Putamen (tissue), 1 donor: ENCODE data around the gene WEE2.
"Not testable (repeated sequence)": the region's sequence is repeated elsewhere in the genome, so short reads cannot be mapped to it uniquely, and the experiment has no call there.

ENCODE experiments used
- DNase-seq: peaks from one replicate; pipeline ENCODE4 v3.0.0-alpha.2; 2016; ENCODE audit warnings: low spot score

WEE2 gene

GRCh38 chr7:141708351-141708750 lies at the start of gene WEE2:
TSS of gene WEE2 (plus strand) at chr7:141708353. CDS start at chr7:141708759, 406 bp downstream.
- no peak for DNase-seq

GRCh38 chr7:141659501-141659900 lies 48.7 kb upstream of the WEE2 start:
- no peak for DNase-seq

- no peak for DNase-seq
Measured at GRCh38 chr7:141660259-141660658, 47.9 kb upstream of the WEE2 start.

GRCh38 chr7:141663081-141663849 lies 44.9 kb upstream of the WEE2 start:
- no peak for DNase-seq

GRCh38 chr7:141664450-141664849 lies 43.7 kb upstream of the WEE2 start:
- DNase-seq = no peak

- no peak for DNase-seq
Measured at GRCh38 chr7:141665208-141666035, 42.7 kb upstream of the WEE2 start.

- DNase-seq = no peak
Measured at GRCh38 chr7:141666071-141666470, 42.1 kb upstream of the WEE2 start.

- no peak for DNase-seq
Measured at GRCh38 chr7:141668853-141669252, 39.3 kb upstream of the WEE2 start.

- no peak for DNase-seq
Measured at GRCh38 chr7:141671705-141672496, 36.3 kb upstream of the WEE2 start.

GRCh38 chr7:141673346-141673745 lies 34.8 kb upstream of the WEE2 start:
- no peak for DNase-seq

- no peak for DNase-seq
Measured at GRCh38 chr7:141674171-141674671, 33.9 kb upstream of the WEE2 start.

- DNase-seq = no peak
Measured at GRCh38 chr7:141674702-141675101, 33.5 kb upstream of the WEE2 start.

- no peak for DNase-seq
Measured at GRCh38 chr7:141675436-141676215, 32.5 kb upstream of the WEE2 start.

GRCh38 chr7:141676618-141677017 lies 31.5 kb upstream of the WEE2 start:
- no peak for DNase-seq

GRCh38 chr7:141679014-141679413 lies 29.1 kb upstream of the WEE2 start:
- no peak for DNase-seq

- peak; percentile 83 for DNase-seq
Measured at GRCh38 chr7:141685285-141686023, 22.7 kb upstream of the WEE2 start.

GRCh38 chr7:141686074-141686473 lies 22.1 kb upstream of the WEE2 start:
- DNase-seq = no peak

- no peak for DNase-seq
Measured at GRCh38 chr7:141686670-141687069, 21.5 kb upstream of the WEE2 start.

- no peak for DNase-seq
Measured at GRCh38 chr7:141688043-141688442, 20.1 kb upstream of the WEE2 start.

- DNase-seq = not testable (repeated sequence)
Measured at GRCh38 chr7:141689072-141689825, 18.9 kb upstream of the WEE2 start.
